Lung (tissue), 12 donors: ENCODE measurements around the gene GLA. TPM values are rescaled to one million over a fixed set of nuclear protein-coding genes. Genes with fewer than 3 reads are reported as not detected.

Experiments
- ATAC-seq: fragments of 200-7000 bp; cut with Tn5 transposase; one replicate; pipeline ENCODE4 v1.9.1; 2020; ENCODE audit warnings: moderate number of reproducible peaks; ENCODE audit not compliant: insufficient read depth, low FRiP score
- DNase-seq, 3 donors: peaks; one replicate each; pipeline ENCODE4 v3.0.0-alpha.2; 2013 to 2017
- H3K27ac ChIP-seq, 2 donors: one replicate each; pipeline ENCODE4 v1.5.1; 2013; ENCODE audit warnings: mild to moderate bottlenecking in 2 of 2, moderate library complexity in 2 of 2, control low read depth in 1 of 2, inconsistent platforms in 1 of 2, low read depth in 1 of 2, low read length in 1 of 2
- H3K27me3 ChIP-seq, 3 donors: one replicate each; pipeline ENCODE4 v1.5.1; 2013; ENCODE audit warnings: low read length in 2 of 3; ENCODE audit not compliant: control insufficient read depth in 3 of 3, insufficient read depth in 3 of 3
- H3K36me3 ChIP-seq, 4 donors: one replicate each; pipeline ENCODE4 v1.5.1; 2013; ENCODE audit warnings: low read length in 4 of 4, mild to moderate bottlenecking in 1 of 4, moderate library complexity in 1 of 4; ENCODE audit not compliant: control insufficient read depth in 4 of 4, insufficient read depth in 4 of 4
- H3K4me1 ChIP-seq, 5 donors: one replicate each; pipeline ENCODE4 v1.5.1; 2013; ENCODE audit warnings: low read length in 5 of 5, mild to moderate bottlenecking in 2 of 5, moderate library complexity in 1 of 5; ENCODE audit not compliant: control insufficient read depth in 5 of 5, insufficient read depth in 5 of 5
- H3K4me3 ChIP-seq: one replicate; pipeline ENCODE4 v1.5.1; 2013; ENCODE audit warnings: mild to moderate bottlenecking, control low read depth, moderate library complexity
- H3K9ac ChIP-seq, 2 donors: one replicate each; pipeline ENCODE4 v1.5.1; 2013; ENCODE audit warnings: low read length in 2 of 2, control low read depth in 1 of 2; ENCODE audit not compliant: insufficient read depth in 1 of 2
- H3K9me3 ChIP-seq, 4 donors: one replicate each; pipeline ENCODE4 v1.5.1; 2013; ENCODE audit warnings: low read length in 3 of 4, mild to moderate bottlenecking in 1 of 4, moderate library complexity in 1 of 4; ENCODE audit not compliant: control insufficient read depth in 4 of 4, insufficient read depth in 3 of 4
- WGBS, 2 donors: extraction: QIAGEN DNeasy Blood & Tissue Kit; methylation state at CpG; one replicate each; pipeline ENCODE4 v1.1.7; 2013; 5-methylcytosine and 5-hydroxymethylcytosine counted together
- polyA plus RNA-seq, 2 donors: library from polyadenylated mRNA; stranded (reverse); fragments of 200-250 nt; gene quantifications; one replicate each; pipeline ENCODE4 v1.2.1, GENCODE V29; 2013
- total RNA-seq, 2 donors: library from RNA; depleted of rRNA in 1 of 2; stranded (reverse); fragments of >200 nt in 1 of 2; gene quantifications; one replicate each; pipeline ENCODE4 v1.2.1, GENCODE V29; 2014 to 2021
- TF ChIP-seq, protein P1 (sequence below): IDR thresholded peaks from 2 replicates; pipeline ENCODE4 v1.5.1; 2012; ENCODE audit warnings: mild to moderate bottlenecking; ENCODE audit errors: control extremely low read depth, extremely low read depth
- donor health status: control.
- donor health status: control.
- donor health status: Bipolar disorder and iron deficiency.
- donor health status: healthy.
- donor health status: DM: yes; HTN: yes; CAD: no.

GLA gene
- total and polyA plus RNA-seq, 4 donors = 26.4 to 55.7 (median 47.2) TPM

DNA sequence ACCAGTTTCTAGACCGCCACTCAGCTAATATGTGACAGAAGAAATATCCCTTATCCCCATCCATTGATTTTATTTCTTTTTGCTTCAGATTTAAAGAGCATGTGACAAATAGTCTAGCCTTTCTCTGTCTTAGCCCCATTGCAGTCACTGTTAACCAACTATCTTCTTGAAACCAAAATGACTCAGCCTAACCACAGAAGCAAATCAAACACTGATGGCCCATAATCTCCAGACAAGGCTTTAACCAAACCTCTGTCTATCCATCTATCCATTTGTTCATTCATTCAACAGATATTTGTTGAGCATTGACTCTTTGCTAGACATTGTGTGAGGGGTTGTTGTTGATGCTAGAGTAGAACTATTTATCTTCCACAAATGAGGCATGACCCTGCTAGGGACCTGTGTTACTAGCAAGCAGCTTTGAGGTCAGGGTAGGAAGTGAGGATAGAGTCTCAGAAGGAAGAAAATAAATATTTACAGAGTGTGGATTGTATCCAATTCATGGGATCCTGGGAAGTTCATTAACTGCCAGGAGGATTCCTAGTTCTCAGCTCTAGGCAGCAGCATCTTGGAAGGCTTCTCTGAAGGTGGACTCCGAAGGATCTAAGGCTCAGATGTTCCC is 22.8 kb upstream of the GLA start:
- no peak for DNase-seq
- TF ChIP-seq, protein P1, sequence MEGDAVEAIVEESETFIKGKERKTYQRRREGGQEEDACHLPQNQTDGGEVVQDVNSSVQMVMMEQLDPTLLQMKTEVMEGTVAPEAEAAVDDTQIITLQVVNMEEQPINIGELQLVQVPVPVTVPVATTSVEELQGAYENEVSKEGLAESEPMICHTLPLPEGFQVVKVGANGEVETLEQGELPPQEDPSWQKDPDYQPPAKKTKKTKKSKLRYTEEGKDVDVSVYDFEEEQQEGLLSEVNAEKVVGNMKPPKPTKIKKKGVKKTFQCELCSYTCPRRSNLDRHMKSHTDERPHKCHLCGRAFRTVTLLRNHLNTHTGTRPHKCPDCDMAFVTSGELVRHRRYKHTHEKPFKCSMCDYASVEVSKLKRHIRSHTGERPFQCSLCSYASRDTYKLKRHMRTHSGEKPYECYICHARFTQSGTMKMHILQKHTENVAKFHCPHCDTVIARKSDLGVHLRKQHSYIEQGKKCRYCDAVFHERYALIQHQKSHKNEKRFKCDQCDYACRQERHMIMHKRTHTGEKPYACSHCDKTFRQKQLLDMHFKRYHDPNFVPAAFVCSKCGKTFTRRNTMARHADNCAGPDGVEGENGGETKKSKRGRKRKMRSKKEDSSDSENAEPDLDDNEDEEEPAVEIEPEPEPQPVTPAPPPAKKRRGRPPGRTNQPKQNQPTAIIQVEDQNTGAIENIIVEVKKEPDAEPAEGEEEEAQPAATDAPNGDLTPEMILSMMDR = no peak
- Histone ChIP-seq H3K36me3 (peaks cover 2 to 15% (median 5%) of the 10 kb centered on the region in 4 donors), H3K9me3 (peaks cover 0 to 5% (median 2%) of the 10 kb centered on the region in 4 donors), H3K27me3 (no peaks in the 10 kb centered on the region), H3K4me3 (no peak overlapping the region), H3K9ac (no peak overlapping the region), H3K4me1 (no peaks in the 10 kb centered on the region), H3K27ac (no peak overlapping the region)
- no peak for ATAC-seq
- 84 to 100% methylated on average over 2 of the region's 2 CpGs for WGBS, 2 donors

DNA sequence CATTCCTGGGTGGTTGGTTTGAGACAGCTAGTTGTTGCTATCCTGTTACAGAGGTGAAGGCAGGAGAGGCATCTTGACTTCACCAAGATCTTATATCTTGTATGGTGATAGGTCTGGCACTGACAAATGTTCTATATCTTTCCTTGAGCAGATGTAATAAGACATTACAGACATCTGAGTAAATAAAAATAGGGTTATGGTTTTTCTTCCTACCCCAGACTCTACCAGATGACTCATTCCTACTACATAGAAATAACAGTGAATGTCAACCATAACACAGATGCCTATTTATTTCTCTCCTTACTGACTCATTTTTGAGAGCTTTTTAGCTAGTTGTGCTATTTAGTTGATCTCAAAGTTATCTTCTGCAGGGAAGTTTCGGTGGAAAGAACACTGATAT is 22.2 kb upstream of the GLA start:
- H3K27ac ChIP-seq = no peak overlapping the region

DNA sequence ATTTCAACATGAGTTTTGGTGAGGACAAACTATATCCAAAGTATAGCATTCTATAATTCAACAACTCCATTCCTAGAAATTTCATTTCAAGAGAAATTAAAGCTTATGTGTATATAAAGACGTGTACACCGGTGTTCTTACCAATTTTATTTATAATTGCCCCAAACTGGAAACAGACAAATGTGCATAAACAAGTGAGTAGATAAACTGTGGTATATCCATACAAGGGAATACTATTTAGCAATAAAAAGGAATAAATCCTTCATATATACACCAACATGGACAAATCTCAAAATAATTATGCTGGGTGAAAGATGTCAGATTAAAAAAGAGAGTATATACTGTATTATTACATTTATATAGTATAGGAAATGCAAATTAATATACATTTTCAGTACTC is 20.2 kb upstream of the GLA start:
- TF ChIP-seq, protein P1 = no peak
- WGBS, 2 donors = 96 to 100% methylated on average over 2 of the region's 2 CpGs

More for the DNA sequence above, 22.2 kb upstream of the GLA start:
- ATAC-seq (no peak), DNase-seq (no peak)
- Histone ChIP-seq H3K36me3 (peaks cover 2 to 15% (median 5%) of the 10 kb centered on the region in 4 donors), H3K27me3 (no peaks in the 10 kb centered on the region), H3K4me3 (no peak overlapping the region), H3K4me1 (no peaks in the 10 kb centered on the region), H3K9ac (no peak overlapping the region), H3K9me3 (peaks cover 0 to 5% (median 2%) of the 10 kb centered on the region in 4 donors)
- TF ChIP-seq, protein P1 = no peak
- WGBS, 2 donors = 73 to 96% methylated on average over 1 of the region's 1 CpG

More for the DNA sequence above, 20.2 kb upstream of the GLA start:
- ATAC-seq (no peak), DNase-seq (no peak)
- Histone ChIP-seq H3K27ac (no peak overlapping the region), H3K9me3 (peaks cover 0 to 5% (median 2%) of the 10 kb centered on the region in 4 donors), H3K4me3 (no peak overlapping the region), H3K9ac (no peak overlapping the region), H3K27me3 (no peaks in the 10 kb centered on the region), H3K36me3 (peaks cover 2 to 15% (median 5%) of the 10 kb centered on the region in 4 donors), H3K4me1 (no peaks in the 10 kb centered on the region)
